NCI-H2081 treated with DMSO at 0.1 percent for 48 hours (cell line): ENCODE results near the gene MAST2.
"Not testable (repeated sequence)": the region's sequence is repeated elsewhere in the genome, so short reads cannot be mapped to it uniquely, and the experiment has no call there.

Experiments
- DNase-seq: peaks from one replicate; lab custom pipeline; 2025; lab: John Stamatoyannopoulos, UW

Gene MAST2

DNA sequence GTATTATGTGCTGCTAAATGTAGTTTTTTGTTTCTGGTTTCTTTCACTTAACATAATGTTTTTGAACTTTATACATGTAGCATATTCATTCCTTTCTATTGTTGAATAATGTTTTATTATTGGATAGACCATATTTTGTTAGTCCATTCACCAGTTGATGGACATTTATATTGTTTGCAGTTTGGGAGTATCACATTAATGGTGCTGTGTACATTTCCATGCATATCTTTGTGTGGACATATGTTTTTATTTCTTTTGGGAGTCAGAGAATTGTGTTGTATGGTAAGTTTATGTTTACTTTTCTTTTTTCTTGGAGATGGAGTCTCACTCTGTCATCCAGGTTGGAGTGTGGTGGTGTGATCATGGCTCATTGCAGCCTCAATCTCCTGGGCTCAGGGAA lies 134.6 kb downstream of the MAST2 start:
- no peak for DNase-seq

GRCh38 chr1:45942411-45942810 lies 139.0 kb downstream of the MAST2 start:
- no peak for DNase-seq

DNA sequence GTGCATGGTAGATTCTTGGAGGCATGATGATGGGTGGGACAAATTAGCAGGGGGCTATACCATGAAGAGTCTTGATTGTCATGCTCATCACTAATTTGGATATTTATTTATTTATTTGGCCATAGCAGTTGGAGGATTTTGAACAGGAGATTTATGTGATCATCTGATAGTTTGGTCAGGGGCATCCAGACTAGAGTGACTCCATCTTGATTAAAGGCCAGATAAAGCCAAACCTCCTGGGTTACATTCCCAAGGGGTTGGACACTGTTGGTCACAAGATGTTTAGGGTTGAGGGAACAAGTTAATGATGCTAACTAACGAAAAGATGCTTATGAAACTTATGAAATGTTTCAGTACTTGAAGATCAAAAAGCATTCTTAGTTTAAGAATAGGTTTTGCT lies 139.8 kb downstream of the MAST2 start:
- DNase-seq = no peak

DNA sequence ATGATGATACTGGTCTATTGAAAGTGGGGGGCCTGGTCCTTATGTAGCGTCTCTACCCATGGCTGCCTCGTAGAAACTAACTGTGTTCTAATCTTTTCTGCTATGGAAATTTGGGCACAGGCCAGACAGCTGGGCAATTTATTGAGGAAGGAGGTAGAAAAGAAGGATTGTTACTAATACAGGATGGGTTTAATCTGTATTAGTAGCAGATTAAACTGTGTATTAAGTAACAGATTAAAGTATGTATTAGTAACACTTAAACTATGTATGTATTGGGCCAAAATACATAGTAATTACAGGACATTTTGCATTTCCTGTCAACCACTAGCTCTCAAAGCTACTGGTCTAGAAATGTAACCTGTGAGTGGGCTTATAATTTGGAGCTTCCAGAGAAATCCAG lies 142.0 kb downstream of the MAST2 start:
- DNase-seq = no peak

- DNase-seq = not testable (repeated sequence)
Observed at GRCh38 chr1:45949462-45949861, 146.1 kb downstream of the MAST2 start.

DNA sequence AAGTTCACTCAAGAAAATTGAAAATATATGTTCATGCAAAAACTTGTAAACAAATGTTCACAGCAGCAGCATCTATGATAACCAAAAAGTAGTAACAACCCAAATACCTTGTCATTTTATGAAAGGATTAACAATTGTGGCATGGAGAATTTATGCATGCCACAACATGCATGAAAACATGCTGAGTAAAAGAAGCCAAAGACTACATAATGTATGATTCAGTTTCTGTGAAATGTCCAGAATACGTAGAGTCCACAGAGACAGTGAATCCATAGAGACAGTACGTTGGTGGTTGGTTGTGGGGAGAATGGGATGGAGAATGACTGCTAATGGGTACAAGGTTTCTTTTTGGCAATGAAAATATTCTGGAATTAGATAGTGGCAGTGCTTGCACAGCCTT lies 148.7 kb downstream of the MAST2 start:
- DNase-seq = no peak

DNA sequence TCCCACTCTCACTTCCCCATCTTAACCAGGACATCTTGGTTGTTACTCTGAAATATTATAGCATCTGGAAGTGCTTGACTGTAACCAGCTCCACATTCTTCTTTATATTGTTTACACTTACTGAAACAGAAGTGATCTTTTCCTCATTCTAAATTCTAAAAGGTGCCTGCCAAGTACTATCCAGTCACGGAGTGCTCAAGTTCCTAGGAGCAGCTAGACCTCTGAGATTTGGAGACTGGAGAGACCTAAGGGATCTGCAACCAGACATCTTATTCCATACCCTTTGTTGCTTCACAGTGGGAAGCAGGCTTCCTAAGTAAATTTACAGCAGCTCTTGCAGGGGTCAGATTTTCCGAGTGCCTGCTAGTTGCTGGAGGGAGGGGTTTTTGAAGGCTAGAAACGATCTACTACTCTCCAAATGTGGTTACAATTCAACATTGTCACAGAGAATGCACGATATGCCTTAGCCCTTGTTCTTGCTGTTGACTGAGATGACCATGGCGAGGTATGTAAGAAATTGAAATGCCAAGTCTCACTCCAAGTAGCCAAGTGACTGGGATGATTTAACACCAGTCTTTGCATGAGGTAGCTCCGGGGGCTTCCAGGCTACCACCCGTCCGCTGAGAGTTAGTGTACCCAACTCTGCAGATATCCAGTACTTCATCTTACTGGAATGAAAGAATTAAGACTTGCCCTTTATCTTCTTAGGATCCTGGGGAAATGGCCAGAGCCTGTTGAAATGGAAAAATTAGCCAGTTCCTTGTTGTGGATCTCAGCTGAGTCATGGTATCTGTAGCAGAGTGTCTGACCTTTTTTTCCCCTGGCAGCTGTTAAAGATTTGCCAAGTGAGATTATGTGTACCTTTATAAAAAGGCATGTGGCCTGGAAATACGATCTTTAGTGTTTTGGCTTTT lies 150.8 kb downstream of the MAST2 start:
- DNase-seq = no peak

DNA sequence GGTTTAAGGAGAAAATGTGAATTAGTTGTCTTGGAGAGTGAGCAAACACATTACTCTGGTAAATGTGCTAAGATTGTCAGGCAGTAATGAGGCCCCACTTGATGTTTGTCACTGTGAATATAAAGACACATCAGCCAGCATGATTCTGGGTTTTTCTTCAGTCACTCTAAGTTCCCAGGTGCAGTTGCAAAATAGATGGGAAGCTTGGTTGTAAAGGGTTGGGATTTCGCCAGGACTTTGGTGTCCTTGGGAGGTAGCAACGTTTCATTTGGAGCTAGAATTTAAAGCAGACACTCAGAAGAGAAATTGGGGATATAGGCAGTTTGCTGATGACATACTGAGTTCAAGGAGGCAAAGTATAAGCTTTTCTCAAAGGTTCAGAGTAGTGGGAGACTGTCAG lies 154.3 kb downstream of the MAST2 start:
- DNase-seq = no peak

DNA sequence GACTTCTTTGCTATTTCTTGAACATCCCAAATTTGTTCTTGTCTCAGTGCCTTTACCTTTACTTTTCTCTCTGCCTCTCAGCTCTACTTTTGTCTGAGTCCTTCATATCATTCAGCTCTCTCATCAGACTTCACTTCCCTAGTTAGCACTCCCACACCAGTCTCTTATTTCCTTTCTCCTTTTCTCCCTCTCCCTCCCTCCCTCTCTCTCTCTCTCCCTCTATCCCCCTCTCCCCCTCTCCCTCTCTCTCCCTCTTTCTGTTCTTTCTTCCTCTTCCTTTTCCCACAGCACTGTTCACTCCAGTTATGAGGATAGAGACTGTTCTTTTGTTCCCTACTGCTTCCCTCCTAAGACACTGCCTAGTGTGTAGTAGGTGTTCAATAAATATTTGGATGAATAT lies 154.9 kb downstream of the MAST2 start:
- no peak for DNase-seq

DNA sequence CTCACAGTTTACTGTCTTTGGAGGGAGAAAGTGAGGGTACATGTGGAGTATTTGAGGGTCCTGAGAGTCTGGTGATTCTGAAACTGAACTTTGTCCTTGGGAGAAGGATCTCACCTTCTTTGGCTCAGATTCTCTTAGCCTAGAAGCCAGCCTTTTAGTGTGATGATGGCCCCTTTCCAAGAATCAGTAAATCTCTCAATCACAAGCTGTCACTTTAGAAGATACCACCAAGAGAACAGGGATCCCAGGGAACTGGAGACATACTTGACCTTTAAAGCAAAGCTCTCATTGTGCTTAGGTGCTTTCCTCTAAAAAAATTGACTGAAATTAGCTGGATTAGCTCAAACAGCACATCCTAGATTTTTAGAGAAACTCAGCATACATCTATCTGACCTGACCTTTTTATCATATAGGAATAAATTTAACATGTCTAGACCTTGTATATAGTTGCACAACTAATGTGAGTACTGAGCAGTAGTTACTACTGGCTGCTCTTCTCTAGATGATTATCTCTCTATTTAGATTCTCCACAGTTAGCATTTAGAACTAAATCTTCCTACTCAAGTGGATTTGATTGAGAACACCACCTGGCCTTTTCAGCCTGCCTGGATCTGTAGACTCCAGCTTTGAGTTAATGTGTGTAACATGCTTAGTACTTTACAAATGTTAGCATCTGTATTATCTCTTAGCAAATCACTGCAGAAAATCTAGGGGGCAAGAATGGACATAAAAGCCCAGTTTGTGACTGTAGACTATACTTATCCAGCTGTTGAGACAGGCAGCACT lies 157.7 kb downstream of the MAST2 start:
- no peak for DNase-seq

DNA sequence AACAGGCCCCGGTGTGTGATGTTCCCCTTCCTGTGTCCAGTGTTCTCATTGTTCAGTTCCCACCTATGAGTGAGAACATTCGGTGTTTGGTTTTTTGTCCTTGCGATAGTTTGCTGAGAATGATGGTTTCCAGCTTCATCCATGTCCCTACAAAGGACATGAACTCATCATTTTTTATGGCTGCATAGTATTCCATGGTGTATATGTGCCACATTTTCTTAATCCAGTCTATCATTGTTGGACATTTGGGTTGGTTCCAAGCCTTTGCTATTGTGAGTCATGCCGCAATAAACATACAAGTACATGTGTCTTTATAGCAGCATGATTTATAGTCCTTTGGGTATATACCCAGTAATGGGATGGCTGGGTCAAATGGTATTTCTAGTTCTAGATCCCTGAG lies 158.5 kb downstream of the MAST2 start:
- not testable (repeated sequence) for DNase-seq

- DNase-seq = no peak
Observed at GRCh38 chr1:45968941-45969666, 165.7 kb downstream of the MAST2 start.

DNA sequence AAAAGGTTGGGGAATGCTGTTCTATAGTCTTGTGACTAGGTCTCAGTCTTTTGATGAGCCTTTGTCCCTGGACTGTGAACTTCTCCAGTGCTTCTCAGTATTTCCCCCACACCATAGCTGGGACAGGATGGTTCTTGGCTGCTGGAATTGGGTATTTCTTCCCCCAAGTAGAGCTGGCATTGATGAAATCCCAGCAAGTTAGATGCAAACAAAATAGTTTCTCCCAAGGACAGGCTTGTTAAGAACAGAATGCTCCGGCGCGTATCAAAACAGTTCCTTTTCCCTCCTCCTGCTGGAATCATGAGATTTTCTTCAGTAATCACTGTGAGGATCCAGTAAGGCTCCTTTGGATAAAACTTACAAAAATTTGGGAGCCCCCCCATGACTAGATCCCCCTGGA lies 166.5 kb downstream of the MAST2 start:
- DNase-seq = no peak

DNA sequence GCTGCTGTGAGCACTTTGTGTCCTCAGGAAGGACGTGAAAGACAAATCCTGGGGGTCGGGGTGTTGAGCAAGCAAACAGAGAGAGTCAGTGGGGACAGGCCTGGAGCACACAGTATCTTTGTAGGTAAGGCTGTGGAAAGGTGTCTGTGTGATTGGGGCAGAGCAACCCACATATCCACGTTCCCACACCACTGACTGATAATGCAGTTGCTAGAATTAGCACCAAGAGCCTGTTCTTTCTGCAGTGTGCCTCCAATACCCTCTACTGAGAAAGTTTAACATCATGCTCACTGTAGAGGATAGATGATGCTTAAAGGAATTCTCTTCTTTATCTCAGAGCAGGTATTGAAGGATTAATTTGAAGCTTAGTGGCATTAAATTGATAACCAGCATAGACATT lies 167.9 kb downstream of the MAST2 start:
- no peak for DNase-seq

- no peak for DNase-seq
Observed at GRCh38 chr1:45971922-45972531, 168.6 kb downstream of the MAST2 start.

DNA sequence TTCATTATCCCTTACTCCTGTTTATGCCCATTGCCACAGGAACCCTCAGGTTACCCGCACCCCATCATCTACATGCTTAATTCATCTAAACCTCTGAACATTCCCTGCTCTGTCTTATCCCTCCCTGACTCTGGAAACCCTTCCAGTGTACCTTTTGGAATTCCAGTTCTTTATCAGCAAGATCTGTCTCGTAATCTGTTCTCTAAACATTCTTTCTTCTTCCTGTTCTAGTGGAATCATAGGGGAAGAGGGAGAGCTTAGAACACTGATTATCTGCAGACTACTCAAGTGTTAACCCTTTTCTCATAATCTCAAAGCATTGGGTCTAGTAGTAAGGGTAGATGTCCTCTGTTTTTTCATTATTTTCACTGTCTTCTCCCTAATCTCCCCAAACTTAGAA lies 169.2 kb downstream of the MAST2 start:
- no peak for DNase-seq

GRCh38 chr1:45973121-45973520 lies 169.7 kb downstream of the MAST2 start:
- no peak for DNase-seq

DNA sequence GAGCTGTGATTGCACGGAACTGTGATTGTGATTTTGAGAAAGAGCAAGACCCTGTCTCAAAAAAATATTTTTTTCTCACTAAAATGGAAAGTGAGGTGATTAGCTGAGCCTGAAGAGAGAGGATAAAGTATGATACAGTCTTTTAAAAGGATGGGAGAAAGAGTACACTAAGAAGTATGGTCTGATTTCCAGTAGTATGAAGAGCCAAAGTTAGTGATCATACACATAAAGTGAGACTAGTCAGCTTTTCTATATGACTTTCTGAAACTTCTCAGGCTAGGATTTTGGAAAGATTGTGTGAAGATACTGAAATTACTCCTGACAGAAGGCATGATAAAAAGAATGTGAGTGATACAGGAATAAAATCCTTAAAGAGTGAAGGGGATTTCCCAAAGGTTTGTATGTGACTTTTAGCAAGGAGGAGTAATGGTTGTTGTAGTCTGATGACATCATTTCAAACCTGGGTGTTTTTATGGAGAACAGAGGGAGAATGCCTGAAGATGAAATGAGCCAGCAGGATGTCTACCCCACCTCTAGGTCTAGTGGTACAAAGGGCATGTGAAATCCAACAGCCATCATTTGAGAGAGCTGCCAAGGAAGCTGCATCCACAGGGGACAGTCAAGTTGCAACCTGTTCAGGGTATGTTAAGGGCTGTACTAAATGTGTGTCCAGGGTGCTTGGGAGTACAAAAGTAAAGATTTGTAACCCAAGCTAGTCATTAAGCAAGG lies 171.3 kb downstream of the MAST2 start:
- no peak for DNase-seq

- no peak for DNase-seq
Observed at GRCh38 chr1:45976623-45977022, 173.2 kb downstream of the MAST2 start.

- DNase-seq = peak; percentile 94
Observed at GRCh38 chr1:45979074-45979777, 175.8 kb downstream of the MAST2 start.

DNA sequence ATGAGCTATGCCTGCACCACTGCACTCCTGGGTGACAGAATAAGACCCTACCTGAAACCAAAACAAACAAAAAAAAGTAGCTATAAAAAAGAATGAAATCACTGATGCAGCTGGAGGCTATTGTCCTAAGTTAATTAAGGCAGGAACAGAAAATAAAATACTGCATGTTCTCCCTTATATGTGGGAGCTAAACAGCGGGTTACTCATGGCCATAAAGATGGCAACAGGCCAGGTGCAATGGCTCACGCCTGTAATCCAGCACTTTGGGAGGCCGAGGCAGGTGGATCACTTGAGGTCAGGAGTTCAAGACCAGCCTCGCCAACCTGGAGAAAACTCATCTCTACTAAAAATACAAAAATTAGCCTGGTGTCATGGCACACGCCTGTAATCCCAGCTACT lies 176.4 kb downstream of the MAST2 start:
- DNase-seq = peak; percentile 41
